AG09309 (cell line): ENCODE measurements around the gene UBE2Q2.

ENCODE experiments used
- DNase-seq: peaks from one replicate; pipeline ENCODE4 v3.0.0-alpha.2; 2010; ENCODE audit warnings: low read depth
- H3K4me3 ChIP-seq: 2 replicates; pipeline ENCODE4 v1.5.1; 2011; ENCODE audit warnings: mild to moderate bottlenecking, low read depth, low read length, moderate library complexity; ENCODE audit not compliant: control insufficient read depth
- TF ChIP-seq, protein P1 (sequence below): IDR thresholded peaks from 2 replicates; pipeline ENCODE4 v1.5.1; 2011; ENCODE audit warnings: mild to moderate bottlenecking, low read depth, low read length, inconsistent platforms; ENCODE audit not compliant: insufficient read depth, control insufficient read depth; ENCODE audit errors: missing control alignments

The UBE2Q2 gene

DNA sequence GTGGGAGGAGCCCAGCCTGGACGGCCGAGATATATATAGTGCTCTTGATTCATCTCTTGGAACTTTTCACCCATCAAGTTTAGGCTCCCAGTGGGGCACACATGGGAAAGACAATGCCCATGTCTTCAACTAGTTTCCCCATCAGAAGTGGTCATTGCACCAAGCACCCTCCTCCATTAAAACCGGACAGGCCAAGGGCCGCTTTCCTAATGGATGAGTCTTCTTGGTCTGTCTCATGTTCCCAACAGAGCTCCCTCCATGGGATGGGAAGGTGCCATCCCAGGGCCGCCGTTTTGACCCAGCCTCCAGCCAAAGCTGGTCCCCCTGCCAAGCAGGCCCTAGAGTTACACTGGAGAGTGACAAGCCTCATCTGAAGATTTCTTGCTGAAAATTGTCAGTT lies 34.7 kb upstream of the UBE2Q2 start:
- TF ChIP-seq, protein P1, sequence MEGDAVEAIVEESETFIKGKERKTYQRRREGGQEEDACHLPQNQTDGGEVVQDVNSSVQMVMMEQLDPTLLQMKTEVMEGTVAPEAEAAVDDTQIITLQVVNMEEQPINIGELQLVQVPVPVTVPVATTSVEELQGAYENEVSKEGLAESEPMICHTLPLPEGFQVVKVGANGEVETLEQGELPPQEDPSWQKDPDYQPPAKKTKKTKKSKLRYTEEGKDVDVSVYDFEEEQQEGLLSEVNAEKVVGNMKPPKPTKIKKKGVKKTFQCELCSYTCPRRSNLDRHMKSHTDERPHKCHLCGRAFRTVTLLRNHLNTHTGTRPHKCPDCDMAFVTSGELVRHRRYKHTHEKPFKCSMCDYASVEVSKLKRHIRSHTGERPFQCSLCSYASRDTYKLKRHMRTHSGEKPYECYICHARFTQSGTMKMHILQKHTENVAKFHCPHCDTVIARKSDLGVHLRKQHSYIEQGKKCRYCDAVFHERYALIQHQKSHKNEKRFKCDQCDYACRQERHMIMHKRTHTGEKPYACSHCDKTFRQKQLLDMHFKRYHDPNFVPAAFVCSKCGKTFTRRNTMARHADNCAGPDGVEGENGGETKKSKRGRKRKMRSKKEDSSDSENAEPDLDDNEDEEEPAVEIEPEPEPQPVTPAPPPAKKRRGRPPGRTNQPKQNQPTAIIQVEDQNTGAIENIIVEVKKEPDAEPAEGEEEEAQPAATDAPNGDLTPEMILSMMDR = no peak
- no peak overlapping the region for H3K4me3 ChIP-seq
- no peak for DNase-seq

DNA sequence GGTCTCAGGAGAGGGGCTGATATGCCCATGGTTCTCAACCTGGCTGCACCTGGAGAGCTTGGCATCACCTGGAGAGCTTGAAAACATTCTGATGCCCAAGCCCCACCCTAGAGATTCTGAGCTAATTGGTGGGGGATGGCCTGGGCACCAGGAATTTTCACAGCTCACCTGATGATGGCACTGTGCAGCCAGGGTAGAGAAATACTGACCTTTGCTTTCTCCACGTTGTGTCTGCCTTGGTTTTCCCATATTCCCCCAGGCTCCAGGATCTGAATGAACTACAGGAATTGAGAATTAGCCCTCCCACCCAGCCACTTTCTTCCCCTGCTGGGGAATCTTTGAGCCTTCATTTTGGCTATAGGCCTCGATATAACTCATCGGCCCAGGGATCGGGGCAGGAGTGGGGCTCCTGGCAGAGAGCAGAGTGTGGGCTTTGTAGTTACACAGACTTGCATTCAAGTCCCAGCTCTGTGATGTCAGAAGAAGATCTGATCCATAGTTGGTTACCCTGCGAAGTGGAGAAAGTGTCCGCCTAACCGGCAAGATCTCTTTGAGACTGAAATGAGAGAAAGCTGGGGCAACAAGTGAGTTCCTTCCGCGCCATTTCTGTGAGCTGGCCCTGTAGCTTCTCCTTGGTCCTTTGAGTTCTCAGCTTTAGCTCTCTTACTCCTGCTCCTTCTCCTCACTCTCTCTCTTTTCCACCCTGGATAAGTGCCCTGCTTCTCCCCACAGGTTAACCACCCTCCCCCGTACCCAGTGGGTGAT lies 33.1 kb upstream of the UBE2Q2 start:
- no peak for DNase-seq

DNA sequence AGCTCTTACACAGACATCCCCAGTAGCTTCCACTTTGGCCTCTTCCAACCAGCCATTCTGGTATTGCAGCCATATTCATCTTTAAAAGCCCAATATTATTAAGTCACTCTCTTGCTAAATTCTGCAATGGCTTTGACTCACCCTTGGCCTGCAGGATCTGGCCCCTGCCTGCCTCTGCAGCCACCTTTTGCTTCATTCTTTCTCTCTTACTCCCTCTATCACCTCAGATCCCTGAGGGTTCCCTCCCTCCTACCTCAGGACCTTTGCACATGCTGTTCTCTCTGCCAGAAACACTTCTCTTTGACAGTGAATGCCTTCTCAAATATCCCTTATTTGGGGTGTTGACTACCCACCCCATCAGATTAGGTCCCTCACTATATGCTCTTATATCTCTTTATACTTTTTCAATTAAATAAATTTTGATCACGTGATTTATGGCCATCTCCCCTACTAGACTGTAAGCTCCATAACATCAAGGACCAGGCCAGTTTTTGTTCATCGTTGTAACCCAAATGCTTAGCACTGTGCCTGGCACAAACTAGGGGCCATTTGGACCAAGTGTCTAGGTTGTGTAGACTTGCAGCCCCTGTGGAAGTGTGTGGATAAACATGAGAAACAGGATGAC lies 32.3 kb upstream of the UBE2Q2 start:
- TF ChIP-seq, protein P1 = no peak
- H3K4me3 ChIP-seq = no peak overlapping the region
- no peak for DNase-seq

More for the DNA sequence above, 33.1 kb upstream of the UBE2Q2 start:
- H3K4me3 ChIP-seq = no peak overlapping the region
- TF ChIP-seq, protein P1 = peak; percentile 47

DNA sequence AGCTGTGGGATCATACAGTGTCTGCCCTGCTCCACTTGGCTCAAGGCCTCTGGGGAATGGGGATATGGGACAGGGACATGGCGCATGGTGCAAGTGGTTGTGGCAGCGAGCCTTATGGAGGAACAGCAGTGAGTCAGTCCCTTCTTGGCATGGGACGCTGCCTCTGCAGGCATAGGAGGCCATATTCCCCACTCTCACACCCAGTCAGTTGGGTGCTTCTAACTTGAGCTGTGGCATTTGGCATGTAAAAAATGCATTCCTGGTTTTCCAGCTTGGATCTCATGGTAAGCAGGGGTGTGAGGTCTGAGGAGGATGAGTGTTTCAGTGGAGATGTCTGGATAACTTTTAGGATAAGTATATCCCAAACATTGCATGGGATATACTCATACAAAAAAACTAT lies 31.6 kb upstream of the UBE2Q2 start:
- TF ChIP-seq, protein P1 = no peak
- no peak overlapping the region for H3K4me3 ChIP-seq
- no peak for DNase-seq

DNA sequence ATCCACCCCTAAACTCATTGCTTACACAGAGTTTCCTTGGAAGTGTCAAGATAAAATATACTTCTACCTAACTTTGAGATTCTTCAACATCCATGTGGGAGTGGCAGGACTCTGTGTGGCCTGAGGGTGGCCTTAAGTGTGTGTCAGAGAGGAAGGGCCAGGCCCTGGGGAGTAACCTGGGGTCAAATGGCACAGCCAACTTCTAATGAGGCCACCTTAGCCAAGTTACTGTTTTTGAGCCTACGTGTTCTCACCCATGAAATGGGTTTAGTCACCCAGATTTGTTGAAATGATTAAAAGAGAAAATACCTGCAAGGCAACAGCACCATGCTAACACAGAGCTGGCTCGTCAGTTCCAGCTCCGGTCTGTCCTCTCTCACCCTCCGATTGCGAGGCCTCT lies 28.5 kb upstream of the UBE2Q2 start:
- DNase-seq = no peak
- no peak overlapping the region for H3K4me3 ChIP-seq
- TF ChIP-seq, protein P1 = no peak

DNA sequence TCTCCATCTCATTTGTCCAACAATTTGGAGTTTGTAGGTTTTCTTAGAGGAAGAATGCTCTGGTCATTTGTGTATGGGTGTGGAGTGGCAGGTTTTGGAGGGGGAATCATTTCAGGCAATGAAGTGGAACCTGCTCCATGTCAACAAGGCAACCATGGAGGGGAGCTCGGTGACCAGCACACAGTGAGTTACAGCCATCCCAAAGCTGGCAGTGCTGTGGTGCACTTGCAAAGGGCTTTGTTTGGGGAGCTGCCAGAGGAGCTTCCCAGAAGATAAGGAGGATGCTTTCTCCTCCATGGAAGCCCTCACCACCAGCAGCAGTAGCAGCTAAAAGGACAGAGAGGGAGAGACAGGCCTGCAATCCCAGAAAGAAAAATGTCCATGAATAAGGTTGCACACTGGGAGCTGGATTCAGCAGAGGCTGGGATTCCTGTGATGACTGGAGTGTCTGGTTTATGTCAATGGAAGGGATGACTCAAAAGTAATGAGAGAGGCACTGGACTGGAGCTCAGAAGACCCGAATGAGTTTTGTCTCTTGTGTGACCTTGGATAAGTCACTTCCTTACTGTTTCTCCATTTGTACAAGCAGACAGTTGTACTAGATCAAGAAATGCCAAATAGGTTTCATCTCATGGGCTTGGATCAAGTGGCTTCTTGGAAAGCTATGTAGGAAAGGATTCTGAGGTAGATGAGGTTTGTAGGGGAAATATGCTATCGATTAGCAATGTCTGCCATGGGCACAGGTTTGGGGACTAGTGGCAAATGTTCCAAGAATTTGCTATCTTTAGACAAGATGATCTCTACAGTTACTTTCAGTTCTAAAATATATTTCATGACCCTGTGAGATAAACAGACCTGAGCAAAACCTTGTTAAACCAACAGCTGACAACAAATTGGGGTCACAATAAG lies 27.2 kb upstream of the UBE2Q2 start:
- no peak overlapping the region for H3K4me3 ChIP-seq
- TF ChIP-seq, protein P1 = no peak

More for the DNA sequence above, 27.2 kb upstream of the UBE2Q2 start:
- DNase-seq = no peak
